Ascending aorta (tissue), 2 donors: ENCODE measurements around the gene PDZRN4. TPM values are rescaled to one million over a fixed set of nuclear protein-coding genes. Genes with fewer than 3 reads are reported as not detected.

Source experiments
- DNase-seq, 2 donors: peaks; one replicate each; pipeline ENCODE4 v3.0.0-alpha.2; 2019; ENCODE audit warnings: low spot score in 2 of 2
- H3K27ac ChIP-seq, 2 donors: fragments of 200-600 bp; sonication (generic); one replicate each; pipeline ENCODE4 v1.5.1; 2016 to 2017; ENCODE audit warnings: mild to moderate bottlenecking in 1 of 2
- H3K27me3 ChIP-seq: fragments of 200-600 bp; sonication (generic); one replicate; pipeline ENCODE4 v1.5.1; 2017
- H3K36me3 ChIP-seq, 2 donors: fragments of 200-600 bp; sonication (generic); one replicate each; pipeline ENCODE4 v1.5.1; 2016
- H3K4me1 ChIP-seq, 2 donors: fragments of 200-600 bp; sonication (generic); one replicate each; pipeline ENCODE4 v1.5.1; 2016 to 2017; ENCODE audit warnings: mild to moderate bottlenecking in 1 of 2
- H3K4me3 ChIP-seq, 2 donors: fragments of 200-600 bp; sonication (generic); one replicate each; pipeline ENCODE4 v1.5.1; 2016 to 2017; ENCODE audit warnings: mild to moderate bottlenecking in 1 of 2
- H3K9me3 ChIP-seq, 2 donors: fragments of 200-600 bp; sonication (generic); one replicate each; pipeline ENCODE4 v1.5.1; 2016
- intact Hi-C: fragments of 100-400 bp; cut with DNase I; formaldehyde crosslinking; loops from one replicate; pipeline ENCODE4 v1.15.1; 2023
- total RNA-seq: library from RNA; depleted of rRNA; stranded (reverse); fragments of >200 nt; gene quantifications from one replicate; pipeline ENCODE4 v1.1.0, GENCODE V29; 2016
- TF ChIP-seq, protein P1 (sequence below), 3 experiments: fragments of 200-600 bp in 2 of 3; fragments of 450-650 bp in 1 of 3; sonication (generic) in 2 of 3; IDR thresholded peaks; one replicate each; pipeline ENCODE4 v1.5.1; 2016 to 2019; ENCODE audit warnings: antibody characterized with exemption in 3 of 3, mild to moderate bottlenecking in 1 of 3, moderate library complexity in 1 of 3

Gene PDZRN4
- total RNA-seq, 1 donor from 2014 or later, result 1.3 TPM

DNA sequence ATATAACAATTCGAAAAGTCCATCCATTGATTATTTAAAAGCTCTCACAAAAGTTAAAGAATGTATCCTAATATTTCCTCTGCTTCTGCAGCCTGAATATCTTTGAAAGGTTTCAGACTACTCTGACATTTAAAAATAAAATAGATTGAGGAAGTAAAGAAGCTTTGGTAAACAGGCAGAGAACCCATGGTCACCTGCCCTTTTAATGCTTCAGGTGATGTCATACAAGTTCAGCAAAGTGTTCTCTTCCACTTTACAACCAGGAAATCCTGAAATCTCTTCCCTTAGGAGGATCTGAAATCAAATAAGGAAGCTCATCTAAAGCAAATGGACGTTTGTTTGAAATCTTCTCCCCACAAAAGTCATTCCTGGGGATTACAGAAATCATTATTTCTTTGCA is 322.4 kb downstream of the PDZRN4 start:
- Histone ChIP-seq H3K9me3 (no peaks in the 10 kb centered on the region), H3K4me3 (no peak overlapping the region), H3K27ac (no peak overlapping the region), H3K4me1 (no peaks in the 10 kb centered on the region), H3K27me3 (no peaks in the 10 kb centered on the region), H3K36me3 (peaks cover 0 to 3% of the 10 kb centered on the region in 2 donors)
- TF ChIP-seq, protein P1, sequence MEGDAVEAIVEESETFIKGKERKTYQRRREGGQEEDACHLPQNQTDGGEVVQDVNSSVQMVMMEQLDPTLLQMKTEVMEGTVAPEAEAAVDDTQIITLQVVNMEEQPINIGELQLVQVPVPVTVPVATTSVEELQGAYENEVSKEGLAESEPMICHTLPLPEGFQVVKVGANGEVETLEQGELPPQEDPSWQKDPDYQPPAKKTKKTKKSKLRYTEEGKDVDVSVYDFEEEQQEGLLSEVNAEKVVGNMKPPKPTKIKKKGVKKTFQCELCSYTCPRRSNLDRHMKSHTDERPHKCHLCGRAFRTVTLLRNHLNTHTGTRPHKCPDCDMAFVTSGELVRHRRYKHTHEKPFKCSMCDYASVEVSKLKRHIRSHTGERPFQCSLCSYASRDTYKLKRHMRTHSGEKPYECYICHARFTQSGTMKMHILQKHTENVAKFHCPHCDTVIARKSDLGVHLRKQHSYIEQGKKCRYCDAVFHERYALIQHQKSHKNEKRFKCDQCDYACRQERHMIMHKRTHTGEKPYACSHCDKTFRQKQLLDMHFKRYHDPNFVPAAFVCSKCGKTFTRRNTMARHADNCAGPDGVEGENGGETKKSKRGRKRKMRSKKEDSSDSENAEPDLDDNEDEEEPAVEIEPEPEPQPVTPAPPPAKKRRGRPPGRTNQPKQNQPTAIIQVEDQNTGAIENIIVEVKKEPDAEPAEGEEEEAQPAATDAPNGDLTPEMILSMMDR (IDR thresholded peaks at IDR 0.05), result no peak
- intact Hi-C loops, result no loop called here
- DNase-seq, result no peak

DNA sequence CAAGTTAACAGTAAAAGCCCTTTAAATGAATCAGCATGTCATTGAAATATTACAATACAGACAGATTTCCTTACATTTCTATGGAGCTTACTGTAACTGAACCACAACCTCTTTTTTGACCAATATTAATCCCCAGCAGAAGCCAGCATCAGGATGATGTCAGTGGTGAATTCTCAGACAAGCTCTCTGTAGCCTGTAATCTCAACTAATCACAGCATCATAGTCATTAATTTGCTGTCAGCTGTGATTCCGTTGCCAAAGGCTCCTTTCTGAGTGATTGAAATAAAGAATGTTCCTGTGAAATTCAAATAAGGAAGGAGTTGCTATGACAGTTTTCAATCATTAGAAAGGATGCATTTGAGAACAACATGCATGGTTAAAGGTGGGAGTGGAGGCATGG is 323.1 kb downstream of the PDZRN4 start:
- TF ChIP-seq, protein P1 (IDR thresholded peaks at IDR 0.05), result no peak
- Histone ChIP-seq H3K27me3 (no peaks in the 10 kb centered on the region), H3K36me3 (peaks cover 0 to 3% of the 10 kb centered on the region in 2 donors), H3K9me3 (no peaks in the 10 kb centered on the region), H3K4me3 (no peak overlapping the region), H3K27ac (no peak overlapping the region), H3K4me1 (no peaks in the 10 kb centered on the region)
- intact Hi-C loops, result no loop called here
- no peak for DNase-seq

DNA sequence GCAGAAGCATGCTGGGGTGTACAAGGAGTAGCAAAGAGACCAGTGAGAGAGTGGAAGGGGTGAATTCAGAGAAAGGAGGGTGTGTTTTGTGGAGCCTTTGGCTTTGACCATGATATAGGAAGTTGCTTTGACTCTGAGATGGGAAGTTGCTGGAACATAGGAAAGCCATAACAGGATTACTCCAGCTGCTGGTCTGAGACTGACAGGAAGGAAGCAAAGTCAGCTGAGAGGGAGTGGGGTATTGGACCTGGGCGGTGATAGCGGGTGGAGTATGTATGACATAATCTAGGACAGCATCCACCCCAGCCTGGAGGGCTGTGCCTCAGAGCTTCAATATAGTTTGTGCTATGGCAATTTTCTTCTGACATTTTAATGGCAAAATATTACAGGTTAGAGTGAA is 324.4 kb downstream of the PDZRN4 start:
- DNase-seq, result no peak
- Histone ChIP-seq H3K27ac (no peak overlapping the region), H3K9me3 (no peaks in the 10 kb centered on the region), H3K4me1 (no peaks in the 10 kb centered on the region), H3K36me3 (no peaks in the 10 kb centered on the region), H3K27me3 (no peaks in the 10 kb centered on the region), H3K4me3 (no peak overlapping the region)
- intact Hi-C loops, result no loop called here
- TF ChIP-seq, protein P1 (IDR thresholded peaks at IDR 0.05), result no peak

DNA sequence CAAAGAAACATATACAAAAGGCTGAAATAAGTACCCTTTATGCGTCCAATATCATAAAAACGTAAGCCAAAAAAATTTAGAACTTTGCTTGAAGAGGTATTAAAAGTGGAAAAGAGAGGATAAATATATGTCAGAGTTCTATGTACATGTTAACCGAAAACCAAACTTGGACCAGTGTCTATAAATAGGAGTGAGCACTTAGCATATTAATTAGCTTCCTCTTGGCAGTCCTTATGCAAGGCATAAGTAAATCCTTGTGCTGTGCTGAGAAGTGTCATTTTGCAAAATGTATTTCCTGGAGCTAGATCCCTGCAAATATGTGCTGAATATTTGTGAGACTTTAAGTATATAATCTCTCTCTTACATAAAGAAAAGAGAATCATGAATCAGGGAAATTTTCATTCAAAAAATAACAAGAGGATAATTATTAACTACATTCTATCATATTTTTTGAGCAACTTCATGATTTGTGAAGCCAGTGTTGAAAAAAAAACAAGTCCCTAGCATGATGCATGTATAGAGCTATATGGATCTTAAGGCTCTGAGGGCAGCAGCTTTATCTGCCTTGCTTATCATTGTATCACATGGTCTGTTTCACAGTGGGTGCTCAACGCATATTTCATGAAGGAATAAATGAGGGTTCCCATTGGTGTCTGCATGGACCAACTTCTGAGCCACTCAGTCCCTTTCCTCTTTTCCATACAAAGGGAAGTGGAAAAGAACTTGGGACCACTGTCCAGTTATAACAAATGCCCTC is 326.1 kb downstream of the PDZRN4 start:
- intact Hi-C loops, result no loop called here
- Histone ChIP-seq H3K4me1 (no peaks in the 10 kb centered on the region), H3K27ac (no peak overlapping the region), H3K36me3 (no peaks in the 10 kb centered on the region), H3K4me3 (no peak overlapping the region), H3K27me3 (no peaks in the 10 kb centered on the region), H3K9me3 (no peaks in the 10 kb centered on the region)
- TF ChIP-seq, protein P1 (IDR thresholded peaks at IDR 0.05), result no peak
- no peak for DNase-seq

DNA sequence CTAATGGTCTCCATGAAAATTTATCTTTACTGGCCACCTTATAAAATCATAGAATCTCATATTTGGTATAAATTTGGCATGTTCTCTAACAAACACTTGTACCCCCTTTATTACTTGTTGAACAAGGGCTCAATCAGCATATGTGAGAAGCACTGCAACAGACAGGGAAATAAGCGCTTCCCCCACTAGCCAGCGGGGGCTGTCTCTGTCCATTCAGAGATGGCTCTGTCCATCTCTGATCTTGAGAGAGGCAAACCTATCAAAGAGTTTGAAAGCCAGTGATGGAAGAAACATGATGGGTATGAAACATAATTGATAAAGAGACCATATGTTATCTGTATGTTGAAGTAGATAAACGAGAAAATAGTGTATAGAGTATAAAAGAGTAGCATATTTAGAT is 326.8 kb downstream of the PDZRN4 start:
- TF ChIP-seq, protein P1 (IDR thresholded peaks at IDR 0.05), result no peak
- Histone ChIP-seq H3K27ac (no peak overlapping the region), H3K9me3 (no peaks in the 10 kb centered on the region), H3K27me3 (no peaks in the 10 kb centered on the region), H3K4me1 (no peaks in the 10 kb centered on the region), H3K36me3 (no peaks in the 10 kb centered on the region), H3K4me3 (no peak overlapping the region)
- no peak for DNase-seq
- intact Hi-C loops, result no loop called here
